Measurements from ENCODE around the gene CD164. TPM values are rescaled to one million over a fixed set of nuclear protein-coding genes. Genes with fewer than 3 reads are reported as not detected.

CD164 gene
- total RNA-seq, 1 experiment from 2014 or later = 95.6 TPM

- intact Hi-C loops (cut with micrococcal nuclease) = no loop called here
- Histone ChIP-seq H3K79me2 (ENCODE audit: low read length) (peaks cover 38% of the 10 kb centered on the region), H3K36me3 (ENCODE audit: low read depth, low read length) (peaks cover 78% of the 10 kb centered on the region), H3K4me3 (ENCODE audit: low read length) (no peak overlapping the region), H3F3A (ENCODE audit: low read length, unreplicated experiment) (no peaks in the 10 kb centered on the region), H3K27me3 (ENCODE audit: low read length) (no peaks in the 10 kb centered on the region), H3K4me2 (ENCODE audit: low read length) (no peak overlapping the region), H3K4me1 (ENCODE audit: insufficient read depth, low read length) (no peaks in the 10 kb centered on the region), H2AFZ (ENCODE audit: low read length) (no peak overlapping the region), H3K9me2 (replicated peaks; ENCODE audit: low read length) (no peaks in the 10 kb centered on the region), H4K20me1 (ENCODE audit: low read length) (peaks cover 9% of the 10 kb centered on the region), H3K27ac (ENCODE audit: low read length) (no peak overlapping the region), H3K9ac (ENCODE audit: low read length) (no peak overlapping the region), H3K9me3 (ENCODE audit: low read length) (no peaks in the 10 kb centered on the region)
- CTCF ChIA-PET = no interaction called here
- BruUV-seq (replicated peaks) = no TSS peak
- TF ChIP-seq, protein P1, sequence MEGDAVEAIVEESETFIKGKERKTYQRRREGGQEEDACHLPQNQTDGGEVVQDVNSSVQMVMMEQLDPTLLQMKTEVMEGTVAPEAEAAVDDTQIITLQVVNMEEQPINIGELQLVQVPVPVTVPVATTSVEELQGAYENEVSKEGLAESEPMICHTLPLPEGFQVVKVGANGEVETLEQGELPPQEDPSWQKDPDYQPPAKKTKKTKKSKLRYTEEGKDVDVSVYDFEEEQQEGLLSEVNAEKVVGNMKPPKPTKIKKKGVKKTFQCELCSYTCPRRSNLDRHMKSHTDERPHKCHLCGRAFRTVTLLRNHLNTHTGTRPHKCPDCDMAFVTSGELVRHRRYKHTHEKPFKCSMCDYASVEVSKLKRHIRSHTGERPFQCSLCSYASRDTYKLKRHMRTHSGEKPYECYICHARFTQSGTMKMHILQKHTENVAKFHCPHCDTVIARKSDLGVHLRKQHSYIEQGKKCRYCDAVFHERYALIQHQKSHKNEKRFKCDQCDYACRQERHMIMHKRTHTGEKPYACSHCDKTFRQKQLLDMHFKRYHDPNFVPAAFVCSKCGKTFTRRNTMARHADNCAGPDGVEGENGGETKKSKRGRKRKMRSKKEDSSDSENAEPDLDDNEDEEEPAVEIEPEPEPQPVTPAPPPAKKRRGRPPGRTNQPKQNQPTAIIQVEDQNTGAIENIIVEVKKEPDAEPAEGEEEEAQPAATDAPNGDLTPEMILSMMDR (conservative IDR thresholded peaks at IDR 0.05; ENCODE audit: low read depth, low read length) = no peak
- TF ChIP-seq EZH2 (IDR thresholded peaks at IDR 0.05; ENCODE audit: low read length, unreplicated experiment) (no peak), EZH2phosphoT487 (IDR thresholded peaks at IDR 0.05; ENCODE audit: borderline replicate concordance, low read length) (no peak)
- DNase-seq (no peak), ATAC-seq (no peak)
- POLR2A ChIA-PET (ENCODE audit: unreplicated experiment) = no interaction called here
Observed at GRCh38 chr6:109372130-109372529, 10.1 kb downstream of the CD164 start.

- TF ChIP-seq EZH2 (IDR thresholded peaks at IDR 0.05; ENCODE audit: low read length, unreplicated experiment) (no peak), EZH2phosphoT487 (IDR thresholded peaks at IDR 0.05; ENCODE audit: borderline replicate concordance, low read length) (no peak)
- no peak overlapping the region for H3K9ac ChIP-seq (ENCODE audit: low read length)
- no peak overlapping the region for H3K27ac ChIP-seq (ENCODE audit: low read length)
- H3K4me3 ChIP-seq (ENCODE audit: low read length) = no peak overlapping the region
- H3K9me3 ChIP-seq (ENCODE audit: low read length) = no peaks in the 10 kb centered on the region
- H3K79me2 ChIP-seq (ENCODE audit: low read length) = peaks cover 25% of the 10 kb centered on the region
- H3F3A ChIP-seq (ENCODE audit: low read length, unreplicated experiment) = no peaks in the 10 kb centered on the region
- no peak overlapping the region for H3K4me2 ChIP-seq (ENCODE audit: low read length)
- H2AFZ ChIP-seq (ENCODE audit: low read length) = no peak overlapping the region
- H3K4me1 ChIP-seq (ENCODE audit: insufficient read depth, low read length) = no peaks in the 10 kb centered on the region
- no peaks in the 10 kb centered on the region for H3K27me3 ChIP-seq (ENCODE audit: low read length)
- H3K36me3 ChIP-seq (ENCODE audit: low read depth, low read length) = peaks cover 78% of the 10 kb centered on the region
- BruUV-seq (replicated peaks) = no TSS peak
- DNase-seq (no peak), ATAC-seq (no peak)
- ChIA-PET CTCF (no interaction called here), POLR2A (ENCODE audit: unreplicated experiment) (interaction anchor here (0.6 kb wide), 1 partner anchor 361 kb away, joined by 3 read pairs; no protein-coding TSS in a partner anchor)
- H4K20me1 ChIP-seq (ENCODE audit: low read length) = no peaks in the 10 kb centered on the region; the same call in 1 of the 2 replicates
- H3K9me2 ChIP-seq (replicated peaks; ENCODE audit: low read length) = no peaks in the 10 kb centered on the region
- intact Hi-C loops (cut with micrococcal nuclease) = no loop called here
Observed at GRCh38 chr6:109370792-109371191, 11.5 kb downstream of the CD164 start.

GRCh38 chr6:109370336-109370735 lies 11.9 kb downstream of the CD164 start:
- peaks cover 74% of the 10 kb centered on the region for H3K36me3 ChIP-seq (ENCODE audit: low read depth, low read length)

More at GRCh38 chr6:109370336-109370735, 11.9 kb downstream of the CD164 start:
- no TSS peak for BruUV-seq (replicated peaks)
- ATAC-seq = no peak
- H3K4me2 ChIP-seq (ENCODE audit: low read length) = no peak overlapping the region
- H3K4me3 ChIP-seq (ENCODE audit: low read length) = no peak overlapping the region
- no peaks in the 10 kb centered on the region for H3K4me1 ChIP-seq (ENCODE audit: insufficient read depth, low read length)
- H3K9me2 ChIP-seq (replicated peaks; ENCODE audit: low read length) = no peaks in the 10 kb centered on the region
- POLR2A ChIA-PET (ENCODE audit: unreplicated experiment) = no interaction called here
- no peak overlapping the region for H3K9ac ChIP-seq (ENCODE audit: low read length)
- no peak overlapping the region for H3K27ac ChIP-seq (ENCODE audit: low read length)
- no peaks in the 10 kb centered on the region for H3K27me3 ChIP-seq (ENCODE audit: low read length)
- no peak overlapping the region for H2AFZ ChIP-seq (ENCODE audit: low read length)
- no peak for TF ChIP-seq EZH2 (IDR thresholded peaks at IDR 0.05; ENCODE audit: low read length, unreplicated experiment)
- TF ChIP-seq, protein P1 (conservative IDR thresholded peaks at IDR 0.05; ENCODE audit: low read depth, low read length) = no peak
- TF ChIP-seq EZH2phosphoT487 (IDR thresholded peaks at IDR 0.05; ENCODE audit: borderline replicate concordance, low read length) = no peak
- peaks cover 21% of the 10 kb centered on the region for H3K79me2 ChIP-seq (ENCODE audit: low read length)
- no peaks in the 10 kb centered on the region; the same call in 1 of the 2 replicates for H4K20me1 ChIP-seq (ENCODE audit: low read length)
- intact Hi-C loops (cut with micrococcal nuclease) = no loop called here
- DNase-seq = no peak
- H3K9me3 ChIP-seq (ENCODE audit: low read length) = no peaks in the 10 kb centered on the region
- CTCF ChIA-PET = no interaction called here
- H3F3A ChIP-seq (ENCODE audit: low read length, unreplicated experiment) = no peaks in the 10 kb centered on the region

Data from PC-3 (cell line).